ENCODE data around the gene KRTAP10-3.
"Not testable (repeated sequence)": the region's sequence is repeated elsewhere in the genome, so short reads cannot be mapped to it uniquely, and the experiment has no call there.

Gene KRTAP10-3

GRCh38 chr21:44558695-44559094, at the start of gene KRTAP10-3:
Gene KRTAP10-3 (minus strand): TSS chr21:44558795. CDS start chr21:44558715, 80 bp downstream.
- no peak for DNase-seq (ENCODE audit: insufficient read length, low spot score)

GRCh38 chr21:44606495-44606894, 47.9 kb upstream of the KRTAP10-3 start:
- no peak for DNase-seq (ENCODE audit: insufficient read length, low spot score)
- no peak for FAIRE-seq

More at GRCh38 chr21:44558695-44559094, at the start of gene KRTAP10-3:
- FAIRE-seq, result no peak

GRCh38 chr21:44603911-44604310, 45.3 kb upstream of the KRTAP10-3 start:
- FAIRE-seq (no peak), DNase-seq (ENCODE audit: insufficient read length, low spot score) (no peak)

GRCh38 chr21:44603109-44603875, 44.7 kb upstream of the KRTAP10-3 start:
- FAIRE-seq, result no peak
- DNase-seq (ENCODE audit: insufficient read length, low spot score), result no peak

GRCh38 chr21:44602463-44602850, 43.9 kb upstream of the KRTAP10-3 start:
- DNase-seq (ENCODE audit: insufficient read length, low spot score), result no peak
- FAIRE-seq, result no peak

- DNase-seq (ENCODE audit: insufficient read length, low spot score) (no peak), FAIRE-seq (no peak)
These were observed 43.2 kb upstream of the KRTAP10-3 start for GRCh38 chr21:44601596-44602462.

- DNase-seq (ENCODE audit: insufficient read length, low spot score); FAIRE-seq: not testable (repeated sequence)
These were observed 42.5 kb upstream of the KRTAP10-3 start for GRCh38 chr21:44601091-44601490.

DNA sequence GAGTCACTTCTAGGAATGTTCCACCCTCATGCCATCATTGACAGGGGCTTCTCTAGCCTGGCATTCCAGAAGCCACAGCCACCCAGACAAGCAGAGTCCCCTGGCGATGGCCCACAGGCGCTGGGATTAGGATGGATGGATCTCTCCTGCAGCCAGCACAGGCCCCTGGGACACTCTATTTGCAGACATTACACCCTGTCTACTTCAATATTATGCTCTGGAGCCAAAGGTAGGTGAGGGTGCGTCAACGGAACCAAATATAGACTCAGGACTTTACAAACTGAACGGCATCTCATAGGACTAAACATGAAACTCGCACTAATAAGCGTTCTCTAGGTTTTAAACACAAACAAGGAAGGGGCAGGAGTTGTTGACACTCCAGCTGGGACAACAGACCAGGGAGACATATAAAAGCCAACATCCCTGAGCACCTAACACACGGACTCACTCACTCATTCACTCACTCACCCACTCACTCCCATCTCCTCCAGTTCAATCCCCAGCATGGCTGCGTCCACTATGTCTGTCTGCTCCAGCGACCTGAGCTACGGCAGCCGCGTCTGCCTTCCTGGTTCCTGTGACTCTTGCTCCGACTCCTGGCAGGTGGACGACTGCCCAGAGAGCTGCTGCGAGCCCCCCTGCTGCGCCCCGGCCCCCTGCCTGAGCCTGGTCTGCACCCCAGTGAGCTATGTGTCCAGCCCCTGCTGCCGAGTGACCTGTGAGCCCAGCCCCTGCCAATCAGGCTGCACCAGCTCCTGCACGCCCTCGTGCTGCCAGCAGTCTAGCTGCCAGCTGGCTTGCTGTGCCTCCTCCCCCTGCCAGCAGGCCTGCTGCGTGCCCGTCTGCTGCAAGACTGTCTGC, 41.8 kb upstream of the KRTAP10-3 start, which contains the start of gene KRTAP10-7:
Gene KRTAP10-7, plus strand, starts transcription at position 480 of the 861 bp plus-strand sequence. Its CDS starts 25 bp downstream, at position 505.
- not testable (repeated sequence) for DNase-seq (ENCODE audit: insufficient read length, low spot score); FAIRE-seq

GRCh38 chr21:44599264-44600029, 40.9 kb upstream of the KRTAP10-3 start:
- no peak for FAIRE-seq
- DNase-seq (ENCODE audit: insufficient read length, low spot score), result no peak

GRCh38 chr21:44598061-44598460, 39.5 kb upstream of the KRTAP10-3 start:
- no peak for FAIRE-seq

DNA sequence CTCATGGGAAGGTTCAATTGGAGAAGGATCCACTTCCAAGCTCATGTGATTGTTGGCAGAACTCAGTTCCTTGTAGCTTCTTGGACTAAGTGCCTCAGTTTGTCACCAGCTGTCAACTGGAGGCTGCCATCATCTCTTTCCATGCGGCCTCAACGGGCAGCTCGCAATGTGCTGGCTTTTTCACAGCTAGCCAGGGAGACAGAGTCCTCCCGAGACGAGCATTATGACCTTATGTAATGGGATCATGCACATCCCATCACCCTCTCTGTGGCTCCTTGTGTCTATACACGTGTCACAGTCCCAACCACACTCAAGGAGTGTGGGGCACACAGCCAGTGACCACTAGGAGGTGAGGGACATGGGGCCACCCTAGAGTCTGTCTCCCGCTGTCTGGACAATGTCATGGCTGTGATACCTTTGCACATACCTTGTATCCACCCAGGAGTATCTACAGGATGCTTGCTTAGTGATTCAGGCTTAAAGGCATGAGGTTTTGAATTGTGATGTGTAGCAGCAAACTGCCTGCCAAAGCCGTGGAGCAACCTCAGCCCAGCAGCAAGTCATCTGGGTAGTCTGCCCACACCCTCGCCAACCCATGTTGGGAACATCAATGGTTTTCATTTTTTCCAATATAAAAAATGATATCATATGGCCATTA, 37.6 kb upstream of the KRTAP10-3 start:
- DNase-seq (ENCODE audit: insufficient read length, low spot score) (no peak), FAIRE-seq (no peak)

More at GRCh38 chr21:44598061-44598460, 39.5 kb upstream of the KRTAP10-3 start:
- no peak for DNase-seq (ENCODE audit: insufficient read length, low spot score)

DNA sequence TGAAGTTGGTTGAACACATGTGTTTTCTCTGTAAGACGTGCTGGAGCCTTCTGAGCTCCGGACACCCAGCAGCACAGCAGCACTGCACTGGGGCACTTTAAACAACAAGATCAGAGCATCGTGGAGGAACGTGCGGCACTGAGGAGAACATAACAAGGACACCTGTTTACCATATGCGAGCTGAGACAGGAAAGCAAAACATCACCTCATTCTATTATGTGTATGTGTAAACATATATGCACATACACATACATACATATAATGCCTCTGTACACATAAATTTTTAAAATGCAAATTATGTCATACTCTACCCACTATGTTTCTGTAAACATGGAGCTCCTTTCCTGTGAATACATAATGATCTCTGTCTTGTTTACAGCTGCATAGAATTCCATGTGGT, 36.9 kb upstream of the KRTAP10-3 start:
- DNase-seq (ENCODE audit: insufficient read length, low spot score), result no peak
- FAIRE-seq, result no peak

- DNase-seq (ENCODE audit: insufficient read length, low spot score), result no peak
- no peak for FAIRE-seq
These were observed 35.9 kb upstream of the KRTAP10-3 start for GRCh38 chr21:44594406-44594916.

- FAIRE-seq (no peak), DNase-seq (ENCODE audit: insufficient read length, low spot score) (no peak)
These were observed 35.2 kb upstream of the KRTAP10-3 start for GRCh38 chr21:44593598-44594405.

- DNase-seq (ENCODE audit: insufficient read length, low spot score), result no peak
- FAIRE-seq, result no peak
These were observed 34.1 kb upstream of the KRTAP10-3 start, which contains the start of gene KRTAP10-6 for GRCh38 chr21:44592446-44593311. Gene KRTAP10-6 (minus strand): TSS chr21:44592505. CDS start chr21:44592484, 21 bp downstream.

GRCh38 chr21:44591801-44592130, 33.2 kb upstream of the KRTAP10-3 start:
- not testable (repeated sequence) for DNase-seq (ENCODE audit: insufficient read length, low spot score); FAIRE-seq
